ENCODE data around the gene PA2G4.

- TF ChIP-seq, protein P1, sequence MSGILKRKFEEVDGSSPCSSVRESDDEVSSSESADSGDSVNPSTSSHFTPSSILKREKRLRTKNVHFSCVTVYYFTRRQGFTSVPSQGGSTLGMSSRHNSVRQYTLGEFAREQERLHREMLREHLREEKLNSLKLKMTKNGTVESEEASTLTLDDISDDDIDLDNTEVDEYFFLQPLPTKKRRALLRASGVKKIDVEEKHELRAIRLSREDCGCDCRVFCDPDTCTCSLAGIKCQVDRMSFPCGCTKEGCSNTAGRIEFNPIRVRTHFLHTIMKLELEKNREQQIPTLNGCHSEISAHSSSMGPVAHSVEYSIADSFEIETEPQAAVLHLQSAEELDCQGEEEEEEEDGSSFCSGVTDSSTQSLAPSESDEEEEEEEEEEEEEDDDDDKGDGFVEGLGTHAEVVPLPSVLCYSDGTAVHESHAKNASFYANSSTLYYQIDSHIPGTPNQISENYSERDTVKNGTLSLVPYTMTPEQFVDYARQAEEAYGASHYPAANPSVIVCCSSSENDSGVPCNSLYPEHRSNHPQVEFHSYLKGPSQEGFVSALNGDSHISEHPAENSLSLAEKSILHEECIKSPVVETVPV (CRISPR knock-in tag; IDR thresholded peaks at IDR 0.05), result no peak
- TF ChIP-seq SNAI2 (CRISPR knock-in tag; IDR thresholded peaks at IDR 0.05) (no peak), ZC3H10 (CRISPR knock-in tag; IDR thresholded peaks at IDR 0.05) (no peak), ZNF70 (CRISPR knock-in tag; IDR thresholded peaks at IDR 0.05) (no peak), OSR1 (CRISPR knock-in tag; IDR thresholded peaks at IDR 0.05) (no peak), TCF4 (CRISPR knock-in tag; IDR thresholded peaks at IDR 0.05; ENCODE audit: borderline replicate concordance) (no peak), ZFP30 (CRISPR knock-in tag; IDR thresholded peaks at IDR 0.05) (no peak), PATZ1 (CRISPR knock-in tag; IDR thresholded peaks at IDR 0.05; ENCODE audit: borderline replicate concordance) (no peak)
- TF ChIP-seq, protein P2, sequence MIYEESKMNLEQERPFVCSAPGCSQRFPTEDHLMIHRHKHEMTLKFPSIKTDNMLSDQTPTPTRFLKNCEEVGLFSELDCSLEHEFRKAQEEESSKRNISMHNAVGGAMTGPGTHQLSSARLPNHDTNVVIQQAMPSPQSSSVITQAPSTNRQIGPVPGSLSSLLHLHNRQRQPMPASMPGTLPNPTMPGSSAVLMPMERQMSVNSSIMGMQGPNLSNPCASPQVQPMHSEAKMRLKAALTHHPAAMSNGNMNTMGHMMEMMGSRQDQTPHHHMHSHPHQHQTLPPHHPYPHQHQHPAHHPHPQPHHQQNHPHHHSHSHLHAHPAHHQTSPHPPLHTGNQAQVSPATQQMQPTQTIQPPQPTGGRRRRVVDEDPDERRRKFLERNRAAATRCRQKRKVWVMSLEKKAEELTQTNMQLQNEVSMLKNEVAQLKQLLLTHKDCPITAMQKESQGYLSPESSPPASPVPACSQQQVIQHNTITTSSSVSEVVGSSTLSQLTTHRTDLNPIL (CRISPR knock-in tag; IDR thresholded peaks at IDR 0.05; ENCODE audit: low read depth), result no peak
- TF ChIP-seq, protein P3, sequence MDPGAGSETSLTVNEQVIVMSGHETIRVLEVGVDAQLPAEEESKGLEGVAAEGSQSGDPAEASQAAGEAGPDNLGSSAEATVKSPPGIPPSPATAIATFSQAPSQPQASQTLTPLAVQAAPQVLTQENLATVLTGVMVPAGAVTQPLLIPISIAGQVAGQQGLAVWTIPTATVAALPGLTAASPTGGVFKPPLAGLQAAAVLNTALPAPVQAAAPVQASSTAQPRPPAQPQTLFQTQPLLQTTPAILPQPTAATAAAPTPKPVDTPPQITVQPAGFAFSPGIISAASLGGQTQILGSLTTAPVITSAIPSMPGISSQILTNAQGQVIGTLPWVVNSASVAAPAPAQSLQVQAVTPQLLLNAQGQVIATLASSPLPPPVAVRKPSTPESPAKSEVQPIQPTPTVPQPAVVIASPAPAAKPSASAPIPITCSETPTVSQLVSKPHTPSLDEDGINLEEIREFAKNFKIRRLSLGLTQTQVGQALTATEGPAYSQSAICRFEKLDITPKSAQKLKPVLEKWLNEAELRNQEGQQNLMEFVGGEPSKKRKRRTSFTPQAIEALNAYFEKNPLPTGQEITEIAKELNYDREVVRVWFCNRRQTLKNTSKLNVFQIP (CRISPR knock-in tag; IDR thresholded peaks at IDR 0.05; ENCODE audit: borderline replicate concordance, low read depth), result no peak
These were observed 56.7 kb downstream of the PA2G4 start for GRCh38 chr12:56160894-56161689.
